B cell (primary cell): ENCODE measurements around the gene AICDA.

Experiments used
- CTCF ChIP-seq: fragments of 200-600 bp; IDR thresholded peaks from one replicate; pipeline ENCODE4 v1.8.0; 2022; ENCODE audit warnings: antibody characterized with exemption, mild to moderate bottlenecking
- EZH2 ChIP-seq: IDR thresholded peaks from 2 replicates; pipeline ENCODE4 v1.6.1; 2012; ENCODE audit warnings: borderline replicate concordance, low read depth, mild to moderate bottlenecking, moderate library complexity, low read length; ENCODE audit not compliant: insufficient read depth, poor library complexity, severe bottlenecking

- TF ChIP-seq CTCF (no peak), EZH2 (no peak)
Measured at GRCh38 chr12:8638951-8639350, 26.3 kb upstream of the AICDA start.
